ENCODE measurements around the gene ACSF3.

ACSF3 gene

GRCh38 chr16:89115216-89115861 is 21.7 kb downstream of the ACSF3 start:
- H3K4me3 ChIP-seq (ENCODE audit: low read depth, low read length) = no peak overlapping the region
- TF ChIP-seq CTCF (IDR thresholded peaks at IDR 0.05; ENCODE audit: low read depth, low read length) = no peak

- no peak overlapping the region for H3K4me3 ChIP-seq (ENCODE audit: low read depth, low read length)
- TF ChIP-seq CTCF (IDR thresholded peaks at IDR 0.05; ENCODE audit: low read depth, low read length) = no peak
Measured at GRCh38 chr16:89116341-89117226, 22.9 kb downstream of the ACSF3 start.

- no peak for TF ChIP-seq CTCF (IDR thresholded peaks at IDR 0.05; ENCODE audit: low read depth, low read length)
Measured at GRCh38 chr16:89117227-89117974, 23.7 kb downstream of the ACSF3 start.

GRCh38 chr16:89117975-89118289 is 24.3 kb downstream of the ACSF3 start:
- TF ChIP-seq CTCF (IDR thresholded peaks at IDR 0.05; ENCODE audit: low read depth, low read length) = no peak
- no peak overlapping the region for H3K4me3 ChIP-seq (ENCODE audit: low read depth, low read length)

More at GRCh38 chr16:89117227-89117974, 23.7 kb downstream of the ACSF3 start:
- no peak overlapping the region for H3K4me3 ChIP-seq (ENCODE audit: low read depth, low read length)

- no peak for TF ChIP-seq CTCF (IDR thresholded peaks at IDR 0.05; ENCODE audit: low read depth, low read length)
- no peak overlapping the region for H3K4me3 ChIP-seq (ENCODE audit: low read depth, low read length)
Measured at GRCh38 chr16:89118361-89119165, 24.9 kb downstream of the ACSF3 start.

GRCh38 chr16:89119166-89119621 is 25.5 kb downstream of the ACSF3 start:
- no peak for TF ChIP-seq CTCF (IDR thresholded peaks at IDR 0.05; ENCODE audit: low read depth, low read length)

More at GRCh38 chr16:89119166-89119621, 25.5 kb downstream of the ACSF3 start:
- no peak overlapping the region for H3K4me3 ChIP-seq (ENCODE audit: low read depth, low read length)
